HG03520 (cell line): Measurements from ENCODE around the gene HDAC2.
"Not testable (repeated sequence)": the region's sequence is repeated elsewhere in the genome, so short reads cannot be mapped to it uniquely, and the experiment has no call there.

Source experiments
- ATAC-seq: cut with Tn5 transposase; IDR thresholded peaks from one replicate; pipeline ENCODE4 v1.9.1; 2021; ENCODE audit warnings: mild to moderate bottlenecking, moderate library complexity; ENCODE audit not compliant: unreplicated experiment

HDAC2 gene

GRCh38 chr6:113970805-113971676, at the start of gene HDAC2:
TSS of gene HDAC2 (minus strand) at chr6:113971148. CDS start at chr6:113970908, 240 bp downstream.
- peak; percentile 75 for ATAC-seq

GRCh38 chr6:114020196-114020595, 49.2 kb upstream of the HDAC2 start:
- no peak for ATAC-seq

GRCh38 chr6:114017146-114017545, 46.2 kb upstream of the HDAC2 start:
- ATAC-seq, result not testable (repeated sequence)

GRCh38 chr6:114014106-114014505, 43.2 kb upstream of the HDAC2 start:
- not testable (repeated sequence) for ATAC-seq

GRCh38 chr6:114011486-114011885, 40.5 kb upstream of the HDAC2 start:
- not testable (repeated sequence) for ATAC-seq

GRCh38 chr6:114010540-114010939, 39.6 kb upstream of the HDAC2 start:
- no peak for ATAC-seq

- ATAC-seq, result no peak
Measured at GRCh38 chr6:114009192-114009591, 38.2 kb upstream of the HDAC2 start.

- no peak for ATAC-seq
Measured at GRCh38 chr6:114008331-114008730, 37.4 kb upstream of the HDAC2 start.

- peak; percentile 78 for ATAC-seq
Measured at GRCh38 chr6:114007516-114007915, 36.6 kb upstream of the HDAC2 start.

GRCh38 chr6:114001354-114001753, 30.4 kb upstream of the HDAC2 start:
- no peak for ATAC-seq

GRCh38 chr6:114000069-114000468, 29.1 kb upstream of the HDAC2 start:
- ATAC-seq, result no peak

GRCh38 chr6:113999284-113999683, 28.3 kb upstream of the HDAC2 start:
- no peak for ATAC-seq

GRCh38 chr6:113998811-113999210, 27.9 kb upstream of the HDAC2 start:
- no peak for ATAC-seq

GRCh38 chr6:113997116-113997515, 26.2 kb upstream of the HDAC2 start:
- no peak for ATAC-seq

GRCh38 chr6:113995634-113996033, 24.7 kb upstream of the HDAC2 start:
- ATAC-seq, result no peak

GRCh38 chr6:113994934-113995342, 24.0 kb upstream of the HDAC2 start:
- ATAC-seq, result peak; percentile 84

- no peak for ATAC-seq
Measured at GRCh38 chr6:113989675-113990074, 18.7 kb upstream of the HDAC2 start.

- ATAC-seq, result not testable (repeated sequence)
Measured at GRCh38 chr6:113982675-113983074, 11.7 kb upstream of the HDAC2 start.

- no peak for ATAC-seq
Measured at GRCh38 chr6:113982055-113982550, 11.2 kb upstream of the HDAC2 start.

- ATAC-seq, result peak; percentile 73
Measured at GRCh38 chr6:113980937-113981554, 10.1 kb upstream of the HDAC2 start.

- ATAC-seq, result peak; percentile 45
Measured at GRCh38 chr6:113979937-113980336, 9.0 kb upstream of the HDAC2 start.

GRCh38 chr6:113978084-113978675, 7.2 kb upstream of the HDAC2 start:
- ATAC-seq, result no peak
